NOMO-1 treated with dmso at 0.1 percent for 144 hours (cell line): Measurements from ENCODE around the gene HRAS.

Source experiments
- DNase-seq: peaks from one replicate; lab custom pipeline; 2025; ENCODE audit not compliant: unreplicated experiment; lab: John Stamatoyannopoulos, UW

HRAS gene

GRCh38 chr11:554428-555226 lies 19.3 kb upstream of the HRAS start:
- peak; percentile 23 for DNase-seq

GRCh38 chr11:553988-554340 lies 18.6 kb upstream of the HRAS start:
- DNase-seq, result no peak

- no peak for DNase-seq
Measured at GRCh38 chr11:553083-553987, 18.0 kb upstream of the HRAS start.

- DNase-seq, result no peak
Measured at GRCh38 chr11:551596-551995, 16.2 kb upstream of the HRAS start.

GRCh38 chr11:551131-551530 lies 15.8 kb upstream of the HRAS start:
- no peak for DNase-seq

GRCh38 chr11:550746-551085 lies 15.3 kb upstream of the HRAS start:
- no peak for DNase-seq

- DNase-seq, result no peak
Measured at GRCh38 chr11:550021-550745, 14.8 kb upstream of the HRAS start.

- no peak for DNase-seq
Measured at GRCh38 chr11:548700-549603, 13.6 kb upstream of the HRAS start.

GRCh38 chr11:545171-545570 lies 9.8 kb upstream of the HRAS start:
- no peak for DNase-seq

GRCh38 chr11:544817-545166 lies 9.4 kb upstream of the HRAS start:
- no peak for DNase-seq

- DNase-seq, result no peak
Measured at GRCh38 chr11:541433-541885, 6.1 kb upstream of the HRAS start.

- DNase-seq, result no peak
Measured at GRCh38 chr11:540583-541432, 5.4 kb upstream of the HRAS start.

- DNase-seq, result no peak
Measured at GRCh38 chr11:539971-540481, 4.7 kb upstream of the HRAS start.

GRCh38 chr11:538431-539051 lies 3.2 kb upstream of the HRAS start:
- DNase-seq, result no peak

GRCh38 chr11:537622-538430 lies 2.5 kb upstream of the HRAS start:
- no peak for DNase-seq

- DNase-seq, result peak; percentile 80
Measured at GRCh38 chr11:536841-537621, 1.7 kb upstream of the HRAS start, which contains the start of gene LRRC56. Gene LRRC56 (plus strand): TSS chr11:537527. CDS start chr11:540685, 3,158 bp downstream.

GRCh38 chr11:535210-535518 lies 212 bp downstream of the HRAS start:
- DNase-seq, result no peak
